HG03039 (cell line): Measurements from ENCODE around the gene HECTD4.
"Not testable (repeated sequence)": the region's sequence is repeated elsewhere in the genome, so short reads cannot be mapped to it uniquely, and the experiment has no call there.

Experiments
- ATAC-seq: cut with Tn5 transposase; IDR thresholded peaks from one replicate; pipeline ENCODE4 v1.9.1; 2021; ENCODE audit warnings: mild to moderate bottlenecking, moderate library complexity; ENCODE audit not compliant: unreplicated experiment

Gene HECTD4

GRCh38 chr12:112164011-112164660 lies 218.1 kb downstream of the HECTD4 start:
- no peak for ATAC-seq

GRCh38 chr12:112163471-112163991 lies 218.7 kb downstream of the HECTD4 start:
- no peak for ATAC-seq

- no peak for ATAC-seq
These were observed 219.2 kb downstream of the HECTD4 start for GRCh38 chr12:112163056-112163455.

DNA sequence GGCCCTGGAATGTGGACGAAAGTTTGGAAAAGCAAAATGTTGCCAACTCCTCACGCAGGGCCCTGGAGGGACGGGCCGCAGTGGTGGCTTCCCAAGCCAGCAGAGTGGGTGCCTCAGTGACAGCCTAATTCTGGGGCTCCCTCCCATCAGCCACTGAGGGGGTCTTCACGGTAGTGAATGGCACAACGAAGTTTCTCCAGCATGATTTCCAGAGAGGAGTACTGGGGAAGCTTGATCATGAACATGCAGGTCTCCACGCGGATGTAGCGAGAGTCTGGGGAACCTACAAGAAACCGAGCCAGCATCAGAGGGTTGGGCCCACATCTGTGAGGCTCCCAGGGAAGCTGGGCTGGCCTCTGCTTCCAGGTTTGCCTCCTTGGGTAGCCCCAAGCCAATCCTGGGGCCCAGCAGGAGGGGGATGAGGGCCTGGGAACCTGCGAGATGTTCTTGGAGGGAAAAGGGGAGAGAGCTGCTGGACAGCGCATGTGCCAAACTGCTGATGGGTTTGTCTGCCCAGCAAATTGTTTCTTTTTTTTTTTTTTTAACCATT lies 219.9 kb downstream of the HECTD4 start:
- ATAC-seq: no peak

- ATAC-seq: no peak
These were observed 220.5 kb downstream of the HECTD4 start for GRCh38 chr12:112161711-112162110.

GRCh38 chr12:112160611-112161010 lies 221.6 kb downstream of the HECTD4 start:
- ATAC-seq: no peak

DNA sequence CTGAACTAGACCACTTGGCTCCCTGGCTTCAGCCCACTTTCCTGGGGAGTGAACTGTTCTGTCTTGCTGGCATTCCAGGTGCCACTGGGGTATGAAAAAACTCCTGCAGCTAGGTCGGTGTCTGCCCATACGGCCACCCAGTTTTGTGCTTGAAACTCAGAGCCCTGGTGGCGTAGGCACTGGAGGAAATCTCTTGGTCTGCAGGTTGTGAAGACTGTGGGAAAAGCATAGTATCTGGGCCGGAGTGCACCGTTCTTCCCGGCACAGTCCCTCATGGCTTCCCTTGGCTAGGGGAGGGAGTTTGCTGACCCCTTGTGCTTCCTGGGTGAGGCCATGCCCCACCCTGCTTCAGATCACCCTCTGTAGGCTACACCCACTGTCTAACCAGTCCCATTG lies 223.1 kb downstream of the HECTD4 start:
- no peak for ATAC-seq

DNA sequence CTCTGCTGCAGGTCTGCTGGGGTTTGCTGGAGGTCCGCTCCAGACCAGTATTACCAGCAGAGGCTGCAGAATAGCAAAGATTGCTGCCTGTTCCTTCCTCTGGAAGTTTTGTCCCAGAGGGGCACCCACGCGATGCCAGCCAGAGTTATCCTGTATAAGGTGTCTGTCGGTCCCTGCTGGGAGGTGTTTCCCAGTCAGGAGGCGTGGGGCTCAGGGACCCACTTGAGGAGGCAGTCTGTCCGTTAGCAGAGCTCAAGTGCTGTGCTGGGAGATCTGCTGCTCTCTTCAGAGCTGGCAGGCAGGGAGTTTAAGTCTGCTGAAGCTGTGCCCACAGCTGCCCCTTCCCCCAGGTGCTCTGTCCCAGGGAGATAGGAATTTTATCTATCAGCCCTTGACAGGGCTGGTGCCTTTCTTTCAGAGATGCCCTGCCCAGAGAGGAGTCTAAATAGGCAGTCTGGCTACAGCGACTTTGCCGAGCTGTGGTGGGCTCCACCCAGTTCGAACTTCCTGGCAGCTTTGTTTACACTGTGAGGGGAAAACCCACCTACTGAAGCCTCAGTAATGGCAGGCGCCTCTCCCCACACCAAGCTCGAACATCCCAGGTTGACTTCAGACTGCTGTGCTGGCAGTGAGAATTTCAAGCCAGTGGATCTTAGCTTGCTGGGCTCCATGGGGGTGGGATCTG lies 223.6 kb downstream of the HECTD4 start:
- not testable (repeated sequence) for ATAC-seq

- no peak for ATAC-seq
These were observed 228.4 kb downstream of the HECTD4 start for GRCh38 chr12:112153893-112154219.

DNA sequence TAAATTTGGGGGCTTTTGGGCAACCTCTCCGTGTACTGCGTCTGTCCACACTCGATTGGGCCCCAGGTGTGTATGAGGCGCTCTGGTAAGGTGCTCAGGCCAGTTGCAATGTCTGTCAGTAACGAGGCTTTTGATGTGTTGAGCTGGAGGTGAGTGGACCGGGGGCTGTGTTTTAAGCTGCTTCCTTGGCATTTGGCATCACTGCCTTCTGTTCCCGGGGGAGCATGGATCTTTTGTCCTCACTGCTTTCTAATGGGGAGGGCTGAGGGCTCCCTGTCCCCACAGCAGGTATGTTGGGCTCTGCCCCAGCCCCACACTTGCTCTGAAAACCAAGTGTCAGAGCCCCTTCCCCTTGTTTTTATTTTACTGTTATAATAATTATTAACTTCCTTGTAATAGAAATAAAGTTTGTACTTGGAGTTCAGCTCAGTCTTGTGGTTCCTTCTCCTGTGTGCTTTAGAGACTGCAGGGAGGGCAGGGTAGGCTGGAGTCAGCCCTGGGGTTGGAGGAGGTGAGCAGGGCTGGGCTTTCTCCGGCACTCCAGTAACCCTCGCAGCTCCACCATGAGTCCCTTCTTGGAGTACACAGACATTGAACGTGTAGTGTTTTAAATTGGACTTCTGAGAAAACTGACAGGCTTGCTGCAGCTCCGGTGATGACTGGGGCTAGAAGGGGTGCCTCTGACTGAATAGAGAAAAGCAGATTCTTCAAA lies 228.9 kb downstream of the HECTD4 start:
- no peak for ATAC-seq

DNA sequence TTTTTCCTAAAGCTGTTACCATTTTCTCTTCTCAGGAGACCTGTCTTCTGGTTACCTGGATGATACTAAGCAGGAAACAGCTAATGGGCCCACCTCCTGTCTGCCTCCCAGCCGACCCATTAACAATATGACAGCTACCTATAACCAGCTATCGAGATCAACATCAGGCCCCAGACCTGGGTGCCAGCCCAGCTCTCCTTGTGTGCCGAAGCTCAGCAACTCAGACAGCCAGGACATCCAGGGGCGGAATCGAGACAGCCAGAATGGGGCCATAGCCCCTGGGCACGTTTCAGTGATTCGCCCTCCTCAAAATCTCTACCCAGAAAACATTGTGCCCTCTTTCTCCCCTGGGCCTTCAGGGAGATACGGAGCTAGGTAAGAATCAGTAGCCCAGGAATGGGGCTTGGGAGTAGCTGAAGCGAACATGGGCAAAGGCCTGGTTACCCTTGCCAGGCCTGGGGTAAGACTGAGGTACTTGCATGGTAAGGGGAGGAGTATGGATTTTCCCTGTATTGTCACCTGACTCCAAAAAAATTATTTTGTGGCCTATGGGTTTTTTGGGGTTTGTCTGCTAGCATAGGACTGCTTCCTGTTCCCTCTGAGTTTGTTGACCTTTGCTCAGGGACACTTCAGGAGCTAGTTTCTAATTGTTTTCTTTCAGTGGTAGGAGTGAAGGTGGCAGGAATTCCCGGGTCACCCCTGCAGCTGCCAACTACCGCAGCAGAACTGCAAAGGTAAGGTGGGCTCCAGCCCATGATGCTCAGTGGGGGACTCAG lies 230.3 kb downstream of the HECTD4 start:
- ATAC-seq: no peak

GRCh38 chr12:112149596-112149995 lies 232.6 kb downstream of the HECTD4 start:
- ATAC-seq: peak; percentile 39

DNA sequence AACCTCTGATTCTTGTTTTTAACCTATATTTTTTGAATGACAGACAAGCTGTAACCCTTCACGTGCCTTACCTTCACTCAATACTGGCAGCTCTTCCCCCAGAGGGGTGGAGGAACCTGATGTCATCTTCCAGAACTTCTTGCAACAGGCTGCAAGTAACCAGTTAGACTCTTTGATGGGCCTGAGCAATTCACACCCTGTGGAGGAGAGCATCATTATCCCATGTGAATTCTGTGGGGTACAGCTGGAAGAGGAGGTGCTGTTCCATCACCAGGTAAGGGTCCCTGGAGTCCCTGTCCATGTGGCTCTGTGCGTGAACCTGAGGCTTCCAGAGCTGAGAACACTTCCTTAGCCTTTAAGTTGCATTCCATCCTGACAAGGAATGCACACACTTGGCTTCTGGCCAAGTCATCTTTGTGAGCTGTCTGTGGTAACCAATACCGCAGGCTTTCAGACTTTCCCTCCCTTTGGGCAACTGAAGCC lies 234.2 kb downstream of the HECTD4 start:
- ATAC-seq: no peak

- no peak for ATAC-seq
These were observed 236.1 kb downstream of the HECTD4 start for GRCh38 chr12:112146123-112146522.

GRCh38 chr12:112140728-112141127 lies 241.5 kb downstream of the HECTD4 start:
- ATAC-seq: no peak

- no peak for ATAC-seq
These were observed 247.5 kb downstream of the HECTD4 start for GRCh38 chr12:112134731-112135130.

GRCh38 chr12:112133418-112133817 lies 248.8 kb downstream of the HECTD4 start:
- ATAC-seq: no peak

- no peak for ATAC-seq
These were observed 250.5 kb downstream of the HECTD4 start for GRCh38 chr12:112131686-112132085.

DNA sequence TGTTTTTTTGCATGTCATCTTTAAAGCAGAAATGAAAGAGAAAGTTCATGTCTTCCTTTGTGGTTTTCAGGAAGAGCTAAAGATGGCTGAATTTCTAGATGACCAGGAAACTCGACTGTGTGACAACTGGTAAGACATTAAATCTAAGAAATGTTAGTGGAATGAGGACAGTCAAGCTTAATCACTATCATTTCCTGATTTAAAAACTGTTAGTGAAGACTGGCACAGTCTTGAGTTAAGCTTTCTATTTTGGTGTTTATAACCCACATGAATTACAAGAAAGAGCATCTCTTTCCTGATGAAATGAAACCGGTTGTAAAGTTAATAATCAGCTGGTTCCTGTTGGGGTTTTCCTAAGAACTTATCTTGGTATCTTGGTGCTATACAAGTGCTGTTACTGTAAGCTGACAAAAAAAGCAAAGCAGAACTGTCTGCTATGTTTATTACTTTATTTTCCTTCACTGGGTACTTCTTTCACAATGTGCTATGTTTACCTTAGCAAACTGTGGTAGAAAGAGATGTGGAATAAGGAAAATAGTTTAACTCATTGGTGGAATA lies 251.7 kb downstream of the HECTD4 start:
- ATAC-seq: no peak

- no peak for ATAC-seq
These were observed 255.3 kb downstream of the HECTD4 start for GRCh38 chr12:112126911-112127310.
